ENCODE data around the gene KHDC4. TPM values are rescaled to one million over a fixed set of nuclear protein-coding genes. Genes with fewer than 3 reads are reported as not detected.

KHDC4 gene
- total RNA-seq, 1 donor from 2014 or later = 47.6 TPM

GRCh38 chr1:155925506-155925905 is 8.7 kb downstream of the KHDC4 start:
- Histone ChIP-seq H3K27me3 (no peaks in the 10 kb centered on the region), H3K4me3 (no peak overlapping the region), H3K9me3 (no peaks in the 10 kb centered on the region), H3K36me3 (peaks cover 0 to 93% of the 10 kb centered on the region in 2 donors), H3K4me1 (peaks cover 12% of the 10 kb centered on the region), H3K27ac (no peak overlapping the region)
- no peak for TF ChIP-seq CTCF (IDR thresholded peaks at IDR 0.05)
- no peak for TF ChIP-seq POLR2A (IDR thresholded peaks at IDR 0.05)
- TF ChIP-seq POLR2AphosphoS5 (IDR thresholded peaks at IDR 0.05; ENCODE audit: insufficient read depth in 1 of 2, low read depth in 1 of 2) = no peak
- intact Hi-C loops (cut with DNase I) = no loop called here
- no peak for DNase-seq (ENCODE audit: extremely low spot score in 2 of 2)

GRCh38 chr1:155920717-155921116 is 13.5 kb downstream of the KHDC4 start:
- no peaks in the 10 kb centered on the region for H3K4me1 ChIP-seq
- H3K27me3 ChIP-seq = no peaks in the 10 kb centered on the region
- no peak overlapping the region for H3K27ac ChIP-seq
- no peak overlapping the region for H3K4me3 ChIP-seq
- peaks cover 0 to 99% of the 10 kb centered on the region in 2 donors for H3K36me3 ChIP-seq
- intact Hi-C loops (cut with DNase I) = no loop called here
- DNase-seq (ENCODE audit: extremely low spot score in 2 of 2) = no peak
- no peaks in the 10 kb centered on the region for H3K9me3 ChIP-seq
- TF ChIP-seq CTCF (IDR thresholded peaks at IDR 0.05) (no peak), POLR2A (IDR thresholded peaks at IDR 0.05) (no peak), POLR2AphosphoS5 (IDR thresholded peaks at IDR 0.05; ENCODE audit: insufficient read depth in 1 of 2, low read depth in 1 of 2) (no peak)

- intact Hi-C loops (cut with DNase I) = no loop called here
- H3K27ac ChIP-seq = no peak overlapping the region
- TF ChIP-seq CTCF (IDR thresholded peaks at IDR 0.05) (no peak), POLR2AphosphoS5 (IDR thresholded peaks at IDR 0.05; ENCODE audit: insufficient read depth in 1 of 2, low read depth in 1 of 2) (no peak), POLR2A (IDR thresholded peaks at IDR 0.05) (no peak)
- no peak overlapping the region for H3K4me3 ChIP-seq
- peaks cover 0 to 99% of the 10 kb centered on the region in 2 donors for H3K36me3 ChIP-seq
- H3K9me3 ChIP-seq = no peaks in the 10 kb centered on the region
- H3K27me3 ChIP-seq = no peaks in the 10 kb centered on the region
- no peaks in the 10 kb centered on the region for H3K4me1 ChIP-seq
- no peak for DNase-seq (ENCODE audit: extremely low spot score in 2 of 2)
These were observed 14.4 kb downstream of the KHDC4 start for GRCh38 chr1:155919801-155920200.

GRCh38 chr1:155918660-155919059 is 15.6 kb downstream of the KHDC4 start:
- Histone ChIP-seq H3K4me1 (no peaks in the 10 kb centered on the region), H3K27me3 (no peaks in the 10 kb centered on the region), H3K9me3 (no peaks in the 10 kb centered on the region), H3K27ac (no peak overlapping the region), H3K4me3 (no peak overlapping the region), H3K36me3 (peaks cover 0 to 99% of the 10 kb centered on the region in 2 donors)
- no peak for TF ChIP-seq POLR2AphosphoS5 (IDR thresholded peaks at IDR 0.05; ENCODE audit: insufficient read depth in 1 of 2, low read depth in 1 of 2)
- no peak for TF ChIP-seq CTCF (IDR thresholded peaks at IDR 0.05)
- TF ChIP-seq POLR2A (IDR thresholded peaks at IDR 0.05) = no peak
- intact Hi-C loops (cut with DNase I) = no loop called here
- DNase-seq (ENCODE audit: extremely low spot score in 2 of 2) = no peak

GRCh38 chr1:155913969-155914757 is 20.1 kb downstream of the KHDC4 start:
- Histone ChIP-seq H3K27ac (no peak overlapping the region), H3K4me1 (peaks cover 22% of the 10 kb centered on the region), H3K27me3 (no peaks in the 10 kb centered on the region), H3K36me3 (peaks cover 0 to 71% of the 10 kb centered on the region in 2 donors), H3K9me3 (no peaks in the 10 kb centered on the region), H3K4me3 (no peak overlapping the region)
- no peak for TF ChIP-seq POLR2A (IDR thresholded peaks at IDR 0.05)
- no peak for TF ChIP-seq CTCF (IDR thresholded peaks at IDR 0.05)
- TF ChIP-seq POLR2AphosphoS5 (IDR thresholded peaks at IDR 0.05; ENCODE audit: insufficient read depth in 1 of 2, low read depth in 1 of 2) = no peak
- DNase-seq (ENCODE audit: extremely low spot score in 2 of 2) = no peak
- intact Hi-C loops (cut with DNase I) = no loop called here

Data from vagina (tissue), 2 donors.